ENCODE data around the gene LRRC7.

DNA sequence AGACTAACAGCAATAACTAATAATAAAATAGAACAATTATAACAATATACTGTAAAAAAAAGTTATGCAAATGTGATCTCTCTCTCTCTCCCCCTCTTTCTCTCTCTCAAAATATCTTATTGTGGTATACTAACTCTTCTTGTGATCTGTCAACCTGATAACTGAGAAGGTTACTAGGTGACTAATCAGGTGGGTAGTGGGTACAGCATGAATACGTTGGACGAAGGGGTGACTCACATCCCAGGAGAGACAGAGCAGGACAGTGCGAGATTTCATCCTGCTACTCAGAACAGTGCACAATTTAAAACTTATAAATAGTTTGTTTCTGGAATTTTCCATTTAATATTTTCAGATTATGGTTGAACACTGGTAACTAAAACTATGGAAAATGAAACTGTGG, 380.1 kb downstream of the LRRC7 start:
- TF ChIP-seq, protein P1, sequence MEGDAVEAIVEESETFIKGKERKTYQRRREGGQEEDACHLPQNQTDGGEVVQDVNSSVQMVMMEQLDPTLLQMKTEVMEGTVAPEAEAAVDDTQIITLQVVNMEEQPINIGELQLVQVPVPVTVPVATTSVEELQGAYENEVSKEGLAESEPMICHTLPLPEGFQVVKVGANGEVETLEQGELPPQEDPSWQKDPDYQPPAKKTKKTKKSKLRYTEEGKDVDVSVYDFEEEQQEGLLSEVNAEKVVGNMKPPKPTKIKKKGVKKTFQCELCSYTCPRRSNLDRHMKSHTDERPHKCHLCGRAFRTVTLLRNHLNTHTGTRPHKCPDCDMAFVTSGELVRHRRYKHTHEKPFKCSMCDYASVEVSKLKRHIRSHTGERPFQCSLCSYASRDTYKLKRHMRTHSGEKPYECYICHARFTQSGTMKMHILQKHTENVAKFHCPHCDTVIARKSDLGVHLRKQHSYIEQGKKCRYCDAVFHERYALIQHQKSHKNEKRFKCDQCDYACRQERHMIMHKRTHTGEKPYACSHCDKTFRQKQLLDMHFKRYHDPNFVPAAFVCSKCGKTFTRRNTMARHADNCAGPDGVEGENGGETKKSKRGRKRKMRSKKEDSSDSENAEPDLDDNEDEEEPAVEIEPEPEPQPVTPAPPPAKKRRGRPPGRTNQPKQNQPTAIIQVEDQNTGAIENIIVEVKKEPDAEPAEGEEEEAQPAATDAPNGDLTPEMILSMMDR (IDR thresholded peaks at IDR 0.05; ENCODE audit: low read length): no peak
- no peak for TF ChIP-seq EZH2 (IDR thresholded peaks at IDR 0.05; ENCODE audit: borderline replicate concordance, low read length)
